PC-9 (cell line): ENCODE data around the gene TBX3.

Experiments used
- EZH2 ChIP-seq: fragments of 200-600 bp; sonication (generic); IDR thresholded peaks from 2 replicates; pipeline ENCODE4 v1.8.0; 2017; ENCODE audit warnings: antibody characterized with exemption, low read depth
- TF ChIP-seq, protein P1 (sequence below): fragments of 200-600 bp; sonication (generic); conservative IDR thresholded peaks from 2 replicates; pipeline ENCODE4 v1.6.1; 2017; ENCODE audit warnings: mixed run types, antibody characterized with exemption, mild to moderate bottlenecking, moderate library complexity

DNA sequence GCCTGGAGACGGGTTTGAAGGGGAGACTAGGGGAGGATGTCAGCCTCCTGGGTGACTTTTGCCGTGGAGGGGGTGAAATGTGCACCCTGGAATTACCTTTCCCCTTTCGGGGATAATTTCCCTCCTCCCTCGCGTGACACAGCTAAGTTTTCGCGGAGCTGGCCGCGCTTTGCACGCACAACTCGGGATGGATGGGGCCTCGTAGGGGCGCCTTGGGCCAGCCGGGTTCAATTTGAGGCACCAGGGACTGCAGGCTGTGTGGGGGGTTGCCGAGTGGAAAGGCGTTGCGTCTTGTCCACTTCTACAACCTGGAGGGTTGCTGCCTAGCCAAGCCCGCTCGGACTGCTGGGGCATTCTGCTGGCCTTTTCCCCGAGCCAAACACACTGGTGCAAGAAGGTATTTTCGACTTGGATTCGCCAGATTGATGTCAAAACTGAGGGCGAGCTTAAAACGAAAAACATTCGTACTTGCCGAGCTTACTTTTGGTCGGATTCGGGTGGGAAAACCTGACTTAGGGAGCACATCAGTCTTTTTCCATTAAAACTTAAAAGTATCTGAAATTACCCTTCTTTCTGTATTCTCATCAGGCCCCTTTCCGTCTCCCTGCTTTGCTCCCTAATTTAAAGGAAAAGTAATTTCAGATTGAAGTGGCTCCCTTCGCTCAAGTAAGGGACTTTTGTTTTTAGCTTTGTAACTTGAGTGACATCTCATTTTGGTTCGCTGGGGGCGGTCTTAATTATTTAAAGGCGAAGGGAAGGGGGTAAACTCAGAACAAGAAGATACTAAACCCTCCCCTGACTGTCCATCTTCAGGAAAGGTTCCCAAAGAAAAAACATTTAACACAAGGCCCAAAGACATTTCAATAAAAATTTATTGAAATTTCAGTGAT is 14.3 kb downstream of the TBX3 start:
- TF ChIP-seq, protein P1, sequence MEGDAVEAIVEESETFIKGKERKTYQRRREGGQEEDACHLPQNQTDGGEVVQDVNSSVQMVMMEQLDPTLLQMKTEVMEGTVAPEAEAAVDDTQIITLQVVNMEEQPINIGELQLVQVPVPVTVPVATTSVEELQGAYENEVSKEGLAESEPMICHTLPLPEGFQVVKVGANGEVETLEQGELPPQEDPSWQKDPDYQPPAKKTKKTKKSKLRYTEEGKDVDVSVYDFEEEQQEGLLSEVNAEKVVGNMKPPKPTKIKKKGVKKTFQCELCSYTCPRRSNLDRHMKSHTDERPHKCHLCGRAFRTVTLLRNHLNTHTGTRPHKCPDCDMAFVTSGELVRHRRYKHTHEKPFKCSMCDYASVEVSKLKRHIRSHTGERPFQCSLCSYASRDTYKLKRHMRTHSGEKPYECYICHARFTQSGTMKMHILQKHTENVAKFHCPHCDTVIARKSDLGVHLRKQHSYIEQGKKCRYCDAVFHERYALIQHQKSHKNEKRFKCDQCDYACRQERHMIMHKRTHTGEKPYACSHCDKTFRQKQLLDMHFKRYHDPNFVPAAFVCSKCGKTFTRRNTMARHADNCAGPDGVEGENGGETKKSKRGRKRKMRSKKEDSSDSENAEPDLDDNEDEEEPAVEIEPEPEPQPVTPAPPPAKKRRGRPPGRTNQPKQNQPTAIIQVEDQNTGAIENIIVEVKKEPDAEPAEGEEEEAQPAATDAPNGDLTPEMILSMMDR, result no peak
- TF ChIP-seq EZH2, result no peak
